Uterus (tissue), 4 donors: ENCODE results near the gene RPS6KA1. TPM values are rescaled to one million over a fixed set of nuclear protein-coding genes. Genes with fewer than 3 reads are reported as not detected.
"Not testable (repeated sequence)": the region's sequence is repeated elsewhere in the genome, so short reads cannot be mapped to it uniquely, and the experiment has no call there.

Experiments used
- DNase-seq, 2 donors: peaks; one replicate each; pipeline ENCODE4 v3.0.0-alpha.2; 2019 to 2020
- H3K27ac ChIP-seq, 2 donors: fragments of 200-600 bp; sonication (generic); 1 replicate in 1 of 2; 2 replicates in 1 of 2; pipeline ENCODE4 v1.5.1; 2016 to 2018
- H3K27me3 ChIP-seq, 2 donors: fragments of 200-600 bp; sonication (generic); one replicate each; pipeline ENCODE4 v1.5.1; 2018 to 2019; ENCODE audit warnings: control low read depth in 1 of 2
- H3K36me3 ChIP-seq, 2 donors: fragments of 200-600 bp; sonication (generic); one replicate each; pipeline ENCODE4 v1.5.1; 2019; ENCODE audit warnings: control low read depth in 1 of 2
- H3K4me1 ChIP-seq, 2 donors: fragments of 200-600 bp; sonication (generic); one replicate each; pipeline ENCODE4 v1.5.1; 2018 to 2019; ENCODE audit warnings: control low read depth in 1 of 2
- H3K4me3 ChIP-seq, 2 donors: fragments of 200-600 bp; sonication (generic); 1 replicate in 1 of 2; 2 replicates in 1 of 2; pipeline ENCODE4 v1.5.1; 2018 to 2019; ENCODE audit warnings: mild to moderate bottlenecking in 1 of 2
- H3K9me3 ChIP-seq, 2 donors: fragments of 200-600 bp; sonication (generic); one replicate each; pipeline ENCODE4 v1.5.1; 2019; ENCODE audit warnings: control low read depth in 1 of 2
- CTCF ChIP-seq, 4 experiments: fragments of 200-600 bp in 2 of 4; fragments of 450-650 bp in 2 of 4; sonication (generic) in 2 of 4; IDR thresholded peaks; one replicate each; pipeline ENCODE4 v1.5.1; 2016 to 2019; ENCODE audit warnings: antibody characterized with exemption in 4 of 4, mild to moderate bottlenecking in 2 of 4, moderate library complexity in 1 of 4
- POLR2A ChIP-seq, 2 donors: fragments of 450-650 bp; IDR thresholded peaks; one replicate each; pipeline ENCODE4 v1.6.1; 2016; ENCODE audit warnings: antibody characterized with exemption in 2 of 2, mild to moderate bottlenecking in 1 of 2, moderate library complexity in 1 of 2
- intact Hi-C: fragments of 100-400 bp; cut with DNase I; formaldehyde crosslinking; loops from one replicate; pipeline ENCODE4 v1.15.1; 2023; ENCODE audit warnings: low total_unique reads
- total RNA-seq, 4 donors: library from RNA; depleted of rRNA in 3 of 4; stranded (reverse); fragments of >200 nt in 3 of 4; gene quantifications; one replicate each; pipeline versions ENCODE4 v1.1.0 to v1.2.4, GENCODE V29; 2014 to 2023
- donor health status: DM: yes; HTN: yes; CAD: no.

The RPS6KA1 gene
- total RNA-seq, 4 donors from 2014 or later, result 10.8 to 51.8 (median 14.6) TPM

GRCh38 chr1:26603856-26604255 is 74.3 kb downstream of the RPS6KA1 start:
- H3K4me1 ChIP-seq, result no peaks in the 10 kb centered on the region
- no peak for DNase-seq
- intact Hi-C loops, result loop anchor here (2.0 to 10.0 kb wide), 2 partner anchors 71 to 185 kb away; no protein-coding TSS in a partner anchor
- no peak overlapping the region for H3K4me3 ChIP-seq
- no peak overlapping the region for H3K27ac ChIP-seq
- H3K36me3 ChIP-seq, result no peaks in the 10 kb centered on the region
- no peaks in the 10 kb centered on the region for H3K27me3 ChIP-seq
- TF ChIP-seq CTCF (IDR thresholded peaks at IDR 0.05) (no peak), POLR2A (IDR thresholded peaks at IDR 0.05) (no peak)
- no peaks in the 10 kb centered on the region for H3K9me3 ChIP-seq

GRCh38 chr1:26607186-26607585 is 77.6 kb downstream of the RPS6KA1 start:
- no peaks in the 10 kb centered on the region for H3K4me1 ChIP-seq
- H3K36me3 ChIP-seq, result no peaks in the 10 kb centered on the region
- intact Hi-C loops, result loop anchor here (10.0 kb wide), 1 partner anchor 68 kb away; no protein-coding TSS in a partner anchor
- no peaks in the 10 kb centered on the region for H3K27me3 ChIP-seq
- TF ChIP-seq CTCF (IDR thresholded peaks at IDR 0.05) (no peak), POLR2A (IDR thresholded peaks at IDR 0.05) (no peak)
- H3K9me3 ChIP-seq, result no peaks in the 10 kb centered on the region
- no peak for DNase-seq
- H3K4me3 ChIP-seq, result no peak overlapping the region
- H3K27ac ChIP-seq, result no peak overlapping the region

DNA sequence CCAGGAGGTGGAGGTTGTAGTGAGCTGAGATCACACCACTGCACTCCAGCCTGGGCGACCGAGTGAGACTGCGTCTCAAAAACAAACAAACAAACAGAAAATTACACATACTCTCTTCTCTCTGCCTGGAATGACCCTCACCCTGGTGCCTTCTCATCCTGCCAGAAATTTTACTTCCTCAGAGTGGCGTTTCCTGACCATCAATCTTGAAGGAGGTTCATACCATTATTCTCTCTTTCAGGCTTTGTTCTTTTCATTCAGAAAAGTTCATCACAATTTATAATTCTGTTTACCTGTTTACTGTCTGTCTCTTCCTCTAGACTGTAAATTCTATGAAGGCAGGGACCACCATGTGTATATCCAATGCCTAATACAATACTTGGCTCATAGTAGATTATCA is 79.3 kb downstream of the RPS6KA1 start:
- TF ChIP-seq POLR2A (IDR thresholded peaks at IDR 0.05), result no peak
- TF ChIP-seq CTCF (IDR thresholded peaks at IDR 0.05), result no peak
- Histone ChIP-seq H3K27ac (no peak overlapping the region), H3K4me1 (no peaks in the 10 kb centered on the region), H3K4me3 (no peak overlapping the region), H3K9me3 (no peaks in the 10 kb centered on the region), H3K36me3 (no peaks in the 10 kb centered on the region), H3K27me3 (no peaks in the 10 kb centered on the region)
- intact Hi-C loops, result loop anchor here (10.0 kb wide), 1 partner anchor 66 kb away; no protein-coding TSS in a partner anchor
- no peak for DNase-seq

DNA sequence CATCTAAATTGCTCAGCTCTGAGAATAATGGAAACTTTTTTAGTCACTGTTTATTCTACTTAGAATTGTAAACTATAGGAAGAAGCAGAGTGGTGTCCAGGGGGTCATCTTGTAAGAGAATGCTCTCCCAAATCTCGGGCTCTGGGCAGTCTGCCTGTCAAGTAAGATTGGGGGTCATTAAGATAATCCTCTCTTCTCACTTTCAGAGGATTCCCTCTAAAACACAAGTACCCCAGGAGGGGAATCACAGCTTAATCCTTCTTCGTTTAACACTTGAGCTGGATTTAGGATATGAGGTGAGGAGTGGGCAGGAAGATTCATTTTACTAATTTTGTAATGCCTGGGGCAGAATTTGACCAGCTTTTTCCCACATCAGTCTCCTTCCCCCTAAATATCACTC is 81.2 kb downstream of the RPS6KA1 start:
- intact Hi-C loops, result no loop called here
- Histone ChIP-seq H3K27me3 (no peaks in the 10 kb centered on the region), H3K27ac (no peak overlapping the region), H3K9me3 (no peaks in the 10 kb centered on the region), H3K4me1 (no peaks in the 10 kb centered on the region), H3K36me3 (no peaks in the 10 kb centered on the region), H3K4me3 (no peak overlapping the region)
- TF ChIP-seq POLR2A (IDR thresholded peaks at IDR 0.05) (no peak), CTCF (IDR thresholded peaks at IDR 0.05) (no peak)
- no peak for DNase-seq

- intact Hi-C loops, result not testable (repeated sequence)
Measured at GRCh38 chr1:26612627-26613026, 83.1 kb downstream of the RPS6KA1 start.

More at GRCh38 chr1:26612627-26613026, 83.1 kb downstream of the RPS6KA1 start:
- H3K4me3 ChIP-seq, H3K9me3 ChIP-seq, H3K27me3 ChIP-seq, DNase-seq, H3K36me3 ChIP-seq, H3K27ac ChIP-seq, H3K4me1 ChIP-seq: not testable (repeated sequence)
